GM19468 (cell line): Measurements from ENCODE around the gene FRMD3.
"Not testable (repeated sequence)": the region's sequence is repeated elsewhere in the genome, so short reads cannot be mapped to it uniquely, and the experiment has no call there.

ENCODE experiments used
- ATAC-seq: cut with Tn5 transposase; IDR thresholded peaks from one replicate; pipeline ENCODE4 v1.9.1; 2021; ENCODE audit warnings: mild to moderate bottlenecking, moderate library complexity, moderate number of reproducible peaks; ENCODE audit not compliant: unreplicated experiment; ENCODE audit errors: extremely low read depth

The FRMD3 gene

GRCh38 chr9:83405759-83406158, 132.4 kb downstream of the FRMD3 start:
- no peak for ATAC-seq

- ATAC-seq, result no peak
Measured at GRCh38 chr9:83403527-83404238, 134.5 kb downstream of the FRMD3 start.

GRCh38 chr9:83401328-83401900, 136.8 kb downstream of the FRMD3 start:
- ATAC-seq, result no peak

GRCh38 chr9:83396813-83397212, 141.4 kb downstream of the FRMD3 start:
- ATAC-seq, result no peak

GRCh38 chr9:83396342-83396741, 141.9 kb downstream of the FRMD3 start:
- no peak for ATAC-seq

- no peak for ATAC-seq
Measured at GRCh38 chr9:83392228-83392627, 146.0 kb downstream of the FRMD3 start.

GRCh38 chr9:83388346-83388745, 149.9 kb downstream of the FRMD3 start:
- no peak for ATAC-seq

GRCh38 chr9:83387401-83388185, 150.6 kb downstream of the FRMD3 start:
- no peak for ATAC-seq

- ATAC-seq, result no peak
Measured at GRCh38 chr9:83385317-83385716, 152.9 kb downstream of the FRMD3 start.

- ATAC-seq, result no peak
Measured at GRCh38 chr9:83384214-83384613, 154.0 kb downstream of the FRMD3 start.

GRCh38 chr9:83383034-83383433, 155.2 kb downstream of the FRMD3 start:
- ATAC-seq, result no peak

GRCh38 chr9:83382421-83382820, 155.8 kb downstream of the FRMD3 start:
- no peak for ATAC-seq

- ATAC-seq, result no peak
Measured at GRCh38 chr9:83379045-83379444, 159.2 kb downstream of the FRMD3 start.

- no peak for ATAC-seq
Measured at GRCh38 chr9:83372957-83373356, 165.2 kb downstream of the FRMD3 start.

GRCh38 chr9:83367326-83367725, 170.9 kb downstream of the FRMD3 start:
- ATAC-seq, result no peak

GRCh38 chr9:83362341-83362995, 175.7 kb downstream of the FRMD3 start:
- ATAC-seq, result no peak

GRCh38 chr9:83359039-83359438, 179.2 kb downstream of the FRMD3 start:
- ATAC-seq, result no peak

GRCh38 chr9:83358493-83358892, 179.7 kb downstream of the FRMD3 start:
- ATAC-seq, result not testable (repeated sequence)

- no peak for ATAC-seq
Measured at GRCh38 chr9:83355729-83356151, 182.5 kb downstream of the FRMD3 start.

GRCh38 chr9:83355024-83355444, 183.2 kb downstream of the FRMD3 start:
- no peak for ATAC-seq

- ATAC-seq, result no peak
Measured at GRCh38 chr9:83349031-83349430, 189.2 kb downstream of the FRMD3 start.
